ENCODE data around the gene CCDC86.

The CCDC86 gene

GRCh38 chr11:60870733-60871377 is 28.9 kb downstream of the CCDC86 start:
- DNase-seq: no peak

- DNase-seq: no peak
Observed at GRCh38 chr11:60871378-60872061, 29.6 kb downstream of the CCDC86 start.

GRCh38 chr11:60872124-60872960 is 30.4 kb downstream of the CCDC86 start:
- DNase-seq: no peak

GRCh38 chr11:60872961-60873524 is 31.1 kb downstream of the CCDC86 start:
- no peak for DNase-seq

GRCh38 chr11:60873533-60873932 is 31.6 kb downstream of the CCDC86 start:
- no peak for DNase-seq

GRCh38 chr11:60874421-60875365 is 32.8 kb downstream of the CCDC86 start:
- no peak for DNase-seq

- DNase-seq: no peak
Observed at GRCh38 chr11:60875366-60876167, 33.7 kb downstream of the CCDC86 start.

- no peak for DNase-seq
Observed at GRCh38 chr11:60876168-60876485, 34.2 kb downstream of the CCDC86 start.

- DNase-seq: no peak
Observed at GRCh38 chr11:60878245-60879101, 36.6 kb downstream of the CCDC86 start.

GRCh38 chr11:60879104-60879503 is 37.2 kb downstream of the CCDC86 start:
- DNase-seq: no peak

- DNase-seq: no peak
Observed at GRCh38 chr11:60879971-60880588, 38.2 kb downstream of the CCDC86 start.

GRCh38 chr11:60880643-60881282 is 38.9 kb downstream of the CCDC86 start:
- peak; percentile 41 to 66 for DNase-seq

- peak; percentile 72 to 81 for DNase-seq
Observed at GRCh38 chr11:60887556-60887955, 45.6 kb downstream of the CCDC86 start.

GRCh38 chr11:60889869-60890311 is 48.0 kb downstream of the CCDC86 start:
- no peak for DNase-seq

- no peak for DNase-seq
Observed at GRCh38 chr11:60890696-60891095, 48.8 kb downstream of the CCDC86 start.

- no peak for DNase-seq
Observed at GRCh38 chr11:60891103-60891741, 49.3 kb downstream of the CCDC86 start.

- DNase-seq: no peak
Observed at GRCh38 chr11:60895687-60896086, 53.8 kb downstream of the CCDC86 start.

- DNase-seq: no peak
Observed at GRCh38 chr11:60897496-60897895, 55.6 kb downstream of the CCDC86 start.
